Activated CD4-positive, CD25-positive, alpha-beta regulatory T cell treated with anti-CD3 and anti-CD28 coated beads, Interleukin-2, amount 50 U/mL, for 16 hours (primary cell): ENCODE results near the gene C10orf88.
A peak's percentile ranks its signal among the peaks of the same experiment; 100 is the strongest.

ENCODE experiments used
- DNase-seq: peaks from one replicate; pipeline ENCODE4 v3.0.0-alpha.2; 2020; ENCODE audit warnings: low read depth, low spot score

C10orf88 gene

DNA sequence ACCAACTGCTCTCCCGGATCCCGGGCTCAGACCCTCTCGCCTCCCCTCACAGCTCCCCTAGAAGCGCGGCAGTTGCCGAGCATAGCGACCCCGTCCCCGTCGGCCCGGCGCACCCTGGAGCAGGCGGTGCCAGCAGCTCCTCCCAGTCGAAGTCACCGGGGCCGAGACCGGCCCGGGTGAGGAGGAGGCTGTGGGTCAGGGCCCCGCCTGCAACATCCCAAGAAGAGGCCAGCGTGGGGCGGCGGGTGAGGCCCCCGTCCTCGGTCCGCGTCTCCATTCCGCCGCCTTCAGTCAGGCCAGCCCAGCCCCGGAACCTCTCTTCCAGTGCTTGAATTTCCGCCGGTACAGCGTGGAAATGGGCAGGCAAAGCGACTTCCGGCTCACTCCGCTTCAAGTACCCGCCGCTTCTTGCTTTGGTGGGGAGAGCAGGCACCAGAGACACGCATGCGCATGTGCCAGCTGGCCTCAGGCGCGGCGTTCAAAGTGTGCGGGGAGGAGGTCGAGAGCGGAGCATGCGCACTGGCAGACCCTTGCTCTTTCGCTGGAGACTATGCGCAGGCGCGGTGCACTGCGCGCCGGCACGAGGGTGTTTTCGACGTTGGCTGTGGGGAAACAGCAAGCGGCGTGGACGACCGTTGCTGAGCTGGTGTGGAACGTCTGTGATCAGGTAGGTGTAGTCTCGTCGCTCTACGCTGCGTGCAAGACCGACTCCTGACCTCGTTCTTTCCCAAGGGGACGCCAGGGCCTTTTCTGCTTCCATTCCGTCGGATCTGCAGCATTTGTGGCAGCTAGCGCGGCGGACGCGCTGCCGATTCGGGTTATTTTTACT, at the start of gene C10orf88:
Gene C10orf88, minus strand, starts transcription at position 326 of the 829 bp plus-strand sequence. Its CDS starts 49 bp downstream, at position 277.
- DNase-seq = peak; percentile 94

DNA sequence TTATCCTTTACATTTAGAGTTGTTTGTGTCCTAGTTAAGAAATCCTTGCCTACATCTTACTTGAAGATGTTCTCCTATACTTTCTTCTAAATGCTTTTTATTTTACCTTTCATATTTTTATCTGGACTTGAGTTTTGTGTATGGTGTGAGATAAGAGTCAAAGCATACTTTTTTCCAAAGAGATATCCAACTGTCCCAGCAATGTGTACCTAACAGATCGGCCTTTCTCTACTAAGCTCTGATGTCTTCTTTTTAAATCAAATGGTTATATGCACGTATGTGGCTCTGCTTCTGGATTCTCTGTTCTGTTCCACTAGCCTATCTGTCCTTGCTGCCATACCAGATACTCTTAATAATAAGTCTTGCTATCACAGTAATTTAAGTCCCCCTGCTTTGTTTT, 47.3 kb upstream of the C10orf88 start:
- DNase-seq = no peak

GRCh38 chr10:123000155-123000554, 46.1 kb upstream of the C10orf88 start:
- no peak for DNase-seq

- DNase-seq = no peak
Observed at GRCh38 chr10:122999347-122999746, 45.3 kb upstream of the C10orf88 start.

DNA sequence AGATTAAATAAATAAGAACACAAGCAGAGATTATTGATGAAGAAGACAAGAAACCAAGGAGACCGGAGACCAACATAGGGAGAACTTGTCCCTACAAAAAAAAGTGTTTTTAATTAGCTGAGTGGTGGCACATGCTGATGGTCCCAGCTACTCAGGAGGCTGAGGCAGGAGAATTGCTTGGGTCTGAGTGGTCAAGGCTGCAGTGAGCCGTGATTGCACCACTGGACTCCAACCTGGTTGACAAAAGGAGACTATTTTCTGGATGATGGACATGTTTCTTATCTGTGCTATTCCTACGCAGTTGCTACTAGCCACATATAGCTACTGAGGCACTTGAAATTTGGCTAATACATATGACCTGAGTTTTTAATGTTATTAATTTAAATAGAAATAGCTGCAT, 44.9 kb upstream of the C10orf88 start:
- no peak for DNase-seq

- no peak for DNase-seq
Observed at GRCh38 chr10:122998360-122998917, 44.4 kb upstream of the C10orf88 start.

DNA sequence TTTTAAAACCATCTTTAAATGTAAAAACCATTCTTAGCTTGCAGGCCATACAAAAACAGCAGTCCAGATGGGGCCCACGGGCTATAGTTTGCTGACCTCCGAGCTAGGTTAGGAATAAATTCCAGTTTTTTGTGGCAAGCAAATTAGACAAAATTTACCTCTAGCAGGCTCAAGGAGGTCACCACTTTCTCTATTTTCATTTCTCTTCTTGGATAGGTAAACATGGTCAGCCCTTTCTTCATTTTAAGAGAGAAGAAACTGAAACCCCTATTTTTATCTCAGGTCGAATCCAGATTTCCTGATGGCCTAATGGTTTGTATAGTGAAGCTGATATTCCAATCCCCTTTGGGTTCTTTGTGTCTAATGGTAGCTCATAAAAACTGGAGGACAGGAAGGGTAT, 43.8 kb upstream of the C10orf88 start:
- DNase-seq = no peak

DNA sequence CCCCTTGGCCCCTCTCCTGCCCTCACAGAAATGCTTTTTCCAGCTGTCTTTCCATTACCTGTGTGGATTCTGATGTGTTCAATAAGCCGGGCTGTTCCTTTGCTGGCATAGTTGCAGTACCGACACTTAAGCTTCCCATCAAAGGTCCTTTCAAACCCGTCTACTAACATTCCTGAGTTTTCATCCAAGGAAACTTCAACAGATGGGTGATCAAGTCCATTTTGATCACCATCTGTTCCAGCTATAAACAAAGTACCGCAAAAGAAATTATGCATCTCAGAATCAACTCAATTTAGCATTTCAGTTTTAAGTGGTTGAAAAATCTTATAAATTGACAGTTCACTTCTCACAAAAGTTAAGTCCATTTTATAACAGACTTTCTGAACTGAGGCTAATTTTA, 41.9 kb upstream of the C10orf88 start:
- no peak for DNase-seq

- no peak for DNase-seq
Observed at GRCh38 chr10:122993797-122994336, 39.8 kb upstream of the C10orf88 start.

- DNase-seq = no peak
Observed at GRCh38 chr10:122992031-122992585, 38.1 kb upstream of the C10orf88 start.

DNA sequence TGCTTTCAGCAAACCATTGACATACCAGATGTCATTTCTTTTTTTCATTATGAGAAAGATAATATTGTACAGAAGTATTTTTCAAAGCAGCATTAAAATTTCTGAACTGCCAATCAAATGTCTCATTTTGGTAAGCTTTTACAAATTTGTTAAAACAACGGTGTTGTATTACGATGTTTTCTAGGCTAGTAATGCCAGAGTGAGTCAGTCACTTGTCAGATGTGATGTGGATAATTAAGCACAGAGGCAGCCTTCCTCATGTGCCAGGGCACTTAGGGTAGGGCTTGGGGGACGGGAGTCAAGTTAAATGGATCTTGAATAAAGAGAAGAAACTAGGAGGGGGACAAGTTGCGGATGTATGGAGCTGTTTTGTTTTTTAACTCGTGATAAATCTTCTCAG, 36.3 kb upstream of the C10orf88 start:
- DNase-seq = no peak

- DNase-seq = no peak
Observed at GRCh38 chr10:122988501-122988900, 34.5 kb upstream of the C10orf88 start.

DNA sequence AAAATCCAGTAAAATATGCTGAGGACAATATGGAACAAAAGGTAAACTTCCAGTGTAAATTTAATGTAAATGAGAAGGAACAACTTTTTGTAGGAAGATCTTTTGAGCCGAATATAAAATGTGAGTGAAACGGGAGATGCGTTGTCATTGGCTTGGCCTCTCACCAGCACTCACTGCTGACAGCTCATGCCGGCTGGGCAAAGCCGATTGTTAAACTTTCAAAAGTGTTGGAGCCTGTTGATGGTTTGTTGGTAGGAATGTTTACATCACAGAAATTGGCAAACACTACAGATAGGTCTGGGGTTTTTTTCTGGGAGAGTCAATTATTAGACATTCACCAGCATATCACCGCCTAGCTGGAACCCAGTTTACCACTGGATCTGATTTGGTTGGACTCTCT, 32.3 kb upstream of the C10orf88 start:
- no peak for DNase-seq

DNA sequence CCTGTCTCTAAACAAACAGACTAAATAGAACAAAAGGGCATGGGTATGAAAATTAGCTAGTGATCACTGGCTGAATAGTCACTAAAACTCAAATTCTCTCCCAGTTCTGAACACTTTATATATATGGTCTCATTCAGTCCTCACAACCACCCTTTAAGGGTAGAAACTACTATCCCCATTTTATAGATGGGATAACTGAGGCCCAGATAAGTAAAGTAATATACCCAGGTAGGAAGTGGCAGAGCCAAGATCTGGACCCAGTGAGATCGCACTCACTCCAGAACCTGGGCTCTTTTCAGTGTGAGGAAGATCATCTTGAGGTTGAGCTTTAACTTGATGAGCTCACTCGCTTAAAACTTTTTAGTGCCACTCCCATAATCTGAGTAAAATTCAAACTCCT, 30.7 kb upstream of the C10orf88 start:
- no peak for DNase-seq

DNA sequence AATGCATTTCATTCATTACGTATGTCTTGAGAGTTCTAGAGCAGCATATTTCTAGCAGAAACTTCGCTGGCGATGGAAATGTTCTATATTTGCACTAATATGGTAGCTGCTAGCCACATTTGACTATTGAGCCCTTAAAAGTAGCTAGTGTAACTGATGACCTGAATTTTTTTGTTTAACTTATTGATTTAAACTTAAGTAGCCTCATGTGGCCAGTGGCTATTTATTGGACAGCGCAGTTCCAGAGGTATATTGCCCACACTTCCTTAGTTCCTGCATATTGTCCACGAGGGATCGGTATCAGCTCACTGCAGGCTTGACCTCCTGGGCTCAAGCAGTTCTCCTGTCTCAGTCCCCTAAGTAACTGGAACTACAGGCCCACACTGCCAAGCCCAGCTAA, 29.9 kb upstream of the C10orf88 start:
- no peak for DNase-seq

DNA sequence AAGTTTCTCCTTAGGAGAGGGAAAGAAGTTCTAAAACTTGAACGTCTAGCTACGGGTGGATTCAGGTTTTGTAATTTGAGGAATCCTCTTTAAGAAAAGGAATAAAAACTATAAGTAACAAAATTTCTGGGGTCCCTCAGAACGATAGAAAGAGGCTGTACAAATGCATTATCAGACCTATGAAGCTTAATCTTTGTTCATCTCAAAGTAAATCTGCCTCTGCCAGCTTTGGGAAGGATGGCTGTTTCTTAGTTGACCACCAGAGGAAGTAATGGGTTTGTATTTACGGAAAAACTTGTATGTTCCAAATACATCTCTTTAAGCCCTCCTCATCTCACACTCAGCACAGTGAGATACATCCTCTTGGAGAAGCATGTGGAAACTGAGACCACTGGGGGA, 27.0 kb upstream of the C10orf88 start:
- DNase-seq = no peak

- peak; percentile 70 for DNase-seq
Observed at GRCh38 chr10:122980209-122981065, 26.4 kb upstream of the C10orf88 start, which contains the start of gene PSTK. Gene PSTK (plus strand): TSS chr10:122980401. CDS start chr10:122980480, 79 bp downstream.

DNA sequence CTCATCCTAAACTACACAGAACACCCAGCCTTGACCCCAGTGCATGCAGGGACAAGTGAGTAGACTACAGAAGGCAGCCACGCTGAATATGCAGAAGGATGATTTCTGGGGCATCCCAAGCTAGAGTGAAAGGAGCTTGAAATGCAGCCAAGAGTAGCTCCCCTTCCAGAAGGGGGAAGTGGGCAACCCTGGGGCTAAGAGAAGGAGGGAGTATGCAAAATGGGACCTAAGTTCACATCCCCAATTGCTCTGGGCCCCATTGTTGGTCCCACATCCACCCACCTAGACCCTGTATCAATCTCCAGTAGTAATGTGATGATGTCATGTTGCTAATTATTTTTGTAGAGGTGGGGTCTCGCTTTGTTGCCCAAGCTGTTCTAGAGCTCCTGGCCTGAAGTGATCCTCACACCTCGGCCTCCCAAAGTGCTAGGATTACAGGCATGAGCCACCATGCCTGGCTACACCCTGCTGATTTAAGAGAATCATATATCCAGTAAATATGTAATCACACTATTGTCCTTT, 20.6 kb upstream of the C10orf88 start:
- DNase-seq = no peak

DNA sequence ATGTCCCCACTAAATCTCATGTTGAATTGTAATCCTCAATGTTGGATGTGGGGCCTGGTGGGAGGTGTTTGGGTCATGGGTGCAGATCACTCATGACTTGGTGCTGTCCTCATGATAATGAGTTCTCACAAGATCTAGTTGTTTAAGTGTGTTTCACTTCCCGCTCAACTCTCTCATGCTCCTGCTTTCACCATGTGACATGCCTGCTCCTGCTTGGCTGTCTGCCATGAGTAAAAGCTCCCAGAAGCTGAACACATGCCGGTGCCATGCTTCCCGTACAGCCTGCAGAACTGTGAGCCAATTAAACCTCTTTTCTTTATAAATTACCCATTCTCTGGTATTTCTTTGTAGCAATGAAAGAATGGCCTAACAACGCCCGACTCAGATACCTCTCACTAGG, 20.0 kb upstream of the C10orf88 start:
- no peak for DNase-seq

- no peak for DNase-seq
Observed at GRCh38 chr10:122968698-122969097, 14.7 kb upstream of the C10orf88 start.

GRCh38 chr10:122966879-122967278, 12.9 kb upstream of the C10orf88 start:
- no peak for DNase-seq
